Measurements from ENCODE around the gene SLC6A6.

DNA sequence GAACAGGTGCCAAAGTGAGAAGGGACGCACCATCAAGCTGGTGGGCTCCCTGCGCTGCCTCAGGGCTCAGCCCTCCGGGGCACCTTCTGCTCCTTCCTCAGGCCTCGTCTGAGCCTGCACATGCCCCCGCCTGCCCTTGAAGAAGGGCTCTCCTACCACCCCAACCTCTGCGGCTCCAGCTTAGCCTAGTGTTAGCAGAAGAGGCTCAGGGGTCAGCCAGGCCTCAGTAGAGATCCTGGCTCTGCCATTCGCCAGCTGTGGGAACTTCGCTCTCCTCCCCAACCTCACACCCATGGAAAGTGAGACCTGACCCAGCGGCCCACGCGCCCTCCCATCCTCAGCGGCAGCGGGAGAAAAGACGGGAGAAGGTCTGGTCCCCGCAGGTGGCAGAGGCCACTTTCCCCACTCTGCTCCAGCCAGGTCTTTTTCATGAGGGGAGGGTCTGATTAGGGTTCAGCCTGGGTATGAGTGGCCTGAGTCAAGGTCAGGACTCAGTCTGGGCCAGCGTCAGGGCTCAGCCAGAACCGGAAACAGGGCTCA is 129.5 kb downstream of the SLC6A6 start:
- TF ChIP-seq ZNF274 (IDR thresholded peaks at IDR 0.05; ENCODE audit: low read depth, low read length): no peak
- no peak for TF ChIP-seq SUZ12 (IDR thresholded peaks at IDR 0.05; ENCODE audit: extremely low read depth, insufficient read depth, insufficient read length)
